Central memory CD8-positive, alpha-beta T cell (primary cell): ENCODE data around the gene CREBRF.

Source experiments
- ATAC-seq: fragments of 150-1000 bp; cut with Tn5 transposase; replicated peaks from 2 replicates; pipeline ENCODE4 v1.10.0; 2022; ENCODE audit warnings: mild to moderate bottlenecking, moderate FRiP score, moderate number of reproducible peaks; ENCODE audit not compliant: poor library complexity, severe bottlenecking; ENCODE audit errors: extremely low read depth
- DNase-seq, 2 donors: peaks; one replicate each; pipeline ENCODE4 v3.0.0; 2021; ENCODE audit warnings: low spot score in 2 of 2
- H3K27ac Mint-ChIP-seq: one replicate; pipeline ENCODE4 v1.8.0; 2022; ENCODE audit warnings: low read depth, mild to moderate bottlenecking, moderate library complexity, mixed read lengths
- H3K27me3 Mint-ChIP-seq: one replicate; pipeline ENCODE4 v1.8.0; 2022; ENCODE audit warnings: mixed read lengths
- H3K36me3 Mint-ChIP-seq: one replicate; pipeline ENCODE4 v1.8.0; 2022; ENCODE audit warnings: mild to moderate bottlenecking, moderate library complexity, mixed read lengths; ENCODE audit not compliant: insufficient read depth
- H3K4me1 Mint-ChIP-seq: one replicate; pipeline ENCODE4 v1.8.0; 2022; ENCODE audit warnings: mixed read lengths
- H3K4me3 Mint-ChIP-seq: one replicate; pipeline ENCODE4 v1.8.0; 2022; ENCODE audit warnings: mild to moderate bottlenecking, moderate library complexity, mixed read lengths
- H3K9me3 Mint-ChIP-seq: one replicate; pipeline ENCODE4 v1.8.0; 2022; ENCODE audit warnings: mixed read lengths

CREBRF gene

DNA sequence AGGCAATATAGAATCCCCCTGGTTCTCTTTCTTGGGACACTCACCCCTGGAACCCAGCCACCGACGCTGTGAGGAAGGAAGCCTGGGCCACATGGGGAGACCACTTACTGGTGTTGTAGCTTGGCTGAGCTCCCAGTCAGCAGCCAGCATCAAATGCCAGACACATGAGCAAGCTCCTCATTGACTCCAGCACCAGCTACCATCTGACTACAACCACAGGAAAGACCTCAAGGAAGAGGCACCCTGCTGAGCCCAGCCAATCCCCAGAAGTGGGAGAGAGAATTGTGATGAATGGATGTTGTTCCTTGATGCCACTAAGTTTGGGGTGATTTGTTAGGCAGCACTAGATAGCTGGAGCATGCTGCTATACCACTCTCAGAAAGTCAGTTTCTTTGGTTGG lies 124.2 kb downstream of the CREBRF start:
- H3K4me3 Mint-ChIP-seq = no peak overlapping the region
- H3K36me3 Mint-ChIP-seq = no peaks in the 10 kb centered on the region
- no peak for ATAC-seq
- DNase-seq = no peak
- peaks cover 10% of the 10 kb centered on the region for H3K27me3 Mint-ChIP-seq
- no peaks in the 10 kb centered on the region for H3K4me1 Mint-ChIP-seq
- no peak overlapping the region for H3K27ac Mint-ChIP-seq
- H3K9me3 Mint-ChIP-seq = peaks cover 4% of the 10 kb centered on the region

GRCh38 chr5:173187054-173187743 lies 131.0 kb downstream of the CREBRF start:
- no peak overlapping the region for H3K27ac Mint-ChIP-seq
- H3K9me3 Mint-ChIP-seq = no peaks in the 10 kb centered on the region
- DNase-seq (no peak), ATAC-seq (no peak)
- no peaks in the 10 kb centered on the region for H3K4me1 Mint-ChIP-seq
- no peaks in the 10 kb centered on the region for H3K36me3 Mint-ChIP-seq
- H3K27me3 Mint-ChIP-seq = peaks cover 17% of the 10 kb centered on the region
- no peak overlapping the region for H3K4me3 Mint-ChIP-seq

GRCh38 chr5:173188280-173188679 lies 132.1 kb downstream of the CREBRF start:
- ATAC-seq (no peak), DNase-seq (no peak)
- Mint-ChIP-seq H3K36me3 (no peaks in the 10 kb centered on the region), H3K27ac (no peak overlapping the region), H3K9me3 (no peaks in the 10 kb centered on the region), H3K4me3 (no peak overlapping the region), H3K27me3 (peaks cover 26% of the 10 kb centered on the region), H3K4me1 (no peaks in the 10 kb centered on the region)
